Activated T-cell treated with anti-CD3 and anti-CD28 coated beads for 1 hour (primary cell): ENCODE data around the gene POLD1.
"Not testable (repeated sequence)": the region's sequence is repeated elsewhere in the genome, so short reads cannot be mapped to it uniquely, and the experiment has no call there.

Source experiments
- DNase-seq: peaks from one replicate; pipeline ENCODE4 v3.0.0-alpha.2; 2020; ENCODE audit warnings: low read depth

The POLD1 gene

DNA sequence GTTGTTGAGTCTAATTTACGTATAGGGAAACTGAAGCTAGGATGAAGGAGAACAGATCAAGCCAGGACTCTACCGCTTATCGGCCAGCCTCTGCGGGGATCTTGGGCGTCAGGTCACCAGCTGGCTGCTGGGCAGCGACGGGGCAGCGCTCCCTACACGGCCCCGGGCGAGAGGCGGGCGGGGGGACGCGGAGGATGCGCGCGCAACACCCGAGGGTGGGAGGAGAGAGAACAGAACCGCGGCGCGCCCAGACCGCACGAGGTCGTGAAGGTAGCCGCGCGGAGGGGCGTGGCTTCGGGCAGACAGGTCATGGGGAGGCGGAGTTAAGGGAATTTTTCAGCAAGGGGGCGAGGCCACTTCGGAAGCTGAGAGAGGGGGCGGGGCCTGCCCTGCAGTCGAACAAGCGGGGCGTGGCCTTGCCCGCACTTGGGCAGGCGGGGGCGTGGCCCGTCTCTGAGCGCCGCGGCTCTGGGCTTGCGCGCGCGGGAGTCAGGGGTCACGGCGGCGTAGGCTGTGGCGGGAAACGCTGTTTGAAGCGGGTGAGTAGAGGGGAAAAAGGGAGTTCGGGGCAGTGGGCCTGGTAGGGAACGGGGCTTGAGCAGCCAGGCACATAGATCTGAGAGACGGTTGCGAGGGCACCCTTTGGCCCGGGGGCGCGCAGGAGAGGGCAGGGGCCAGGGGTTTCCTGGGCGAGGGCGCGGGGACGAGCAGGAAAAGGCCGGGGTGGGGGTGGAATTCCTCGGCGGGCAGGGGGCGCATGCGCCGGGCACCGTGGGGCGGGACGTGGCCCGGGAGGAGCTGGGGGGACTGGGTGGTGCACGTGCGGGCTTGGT lies at the start of gene POLD1:
Gene POLD1 (plus strand): TSS at position 496 of the 833 bp plus-strand sequence. CDS start 14,505 bp downstream, outside the sequence.
- DNase-seq: peak; percentile 98

GRCh38 chr19:50334741-50335421 lies 49.3 kb upstream of the POLD1 start:
- no peak for DNase-seq

- not testable (repeated sequence) for DNase-seq
These were observed 47.1 kb upstream of the POLD1 start for GRCh38 chr19:50337031-50337430.

- DNase-seq: no peak
These were observed 43.8 kb upstream of the POLD1 start for GRCh38 chr19:50340331-50340730.

- no peak for DNase-seq
These were observed 43.0 kb upstream of the POLD1 start for GRCh38 chr19:50341091-50341564.

GRCh38 chr19:50344661-50345318 lies 39.4 kb upstream of the POLD1 start:
- no peak for DNase-seq

- DNase-seq: not testable (repeated sequence)
These were observed 37.0 kb upstream of the POLD1 start for GRCh38 chr19:50347089-50347581.

- DNase-seq: no peak
These were observed 34.7 kb upstream of the POLD1 start for GRCh38 chr19:50349277-50350057.

GRCh38 chr19:50352242-50352641 lies 31.9 kb upstream of the POLD1 start:
- no peak for DNase-seq

- DNase-seq: not testable (repeated sequence)
These were observed 30.7 kb upstream of the POLD1 start for GRCh38 chr19:50353487-50353880.

GRCh38 chr19:50356691-50357177 lies 27.4 kb upstream of the POLD1 start:
- no peak for DNase-seq

GRCh38 chr19:50357178-50358100 lies 26.7 kb upstream of the POLD1 start:
- peak; percentile 82 for DNase-seq

DNA sequence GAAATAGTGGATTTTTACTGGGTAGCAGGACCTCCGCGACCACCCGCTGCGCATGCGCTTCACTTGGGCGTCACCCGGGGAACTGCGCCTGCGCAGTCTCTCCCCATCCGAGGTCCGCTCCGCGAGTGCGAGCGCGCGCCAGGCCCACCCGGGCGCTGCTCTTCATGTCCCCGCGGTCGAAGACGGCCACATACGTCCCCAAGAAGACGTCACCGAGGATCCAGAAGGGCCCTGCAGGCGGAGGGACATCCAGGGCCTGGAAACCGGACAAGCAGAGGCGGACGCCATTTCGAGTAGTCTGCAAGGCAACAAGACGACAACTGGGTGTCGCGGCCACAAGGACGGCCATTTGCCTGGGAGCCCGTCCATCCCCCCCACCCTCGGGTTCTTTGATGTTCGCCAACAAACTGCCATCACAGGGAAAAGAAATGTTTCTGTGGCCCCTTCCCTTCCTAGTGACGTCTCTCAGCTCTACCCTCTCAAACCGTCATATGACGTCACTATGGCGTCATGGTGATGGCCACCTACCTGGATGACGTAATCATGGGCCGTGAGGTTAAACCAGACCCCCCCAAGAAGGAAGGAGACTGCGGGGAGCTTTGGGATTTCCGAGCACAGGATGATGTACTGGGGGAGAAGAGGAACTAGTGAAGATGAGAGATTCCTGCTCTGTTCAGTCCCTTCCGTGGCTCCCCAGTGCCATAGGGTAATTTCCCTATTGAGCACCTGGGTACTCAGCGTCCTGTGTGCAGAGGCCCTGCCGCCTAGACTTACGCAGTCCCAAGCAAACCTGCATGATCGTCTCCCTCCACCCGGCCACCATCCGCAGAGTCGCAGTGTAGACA lies 25.4 kb upstream of the POLD1 start:
- peak; percentile 69 for DNase-seq

DNA sequence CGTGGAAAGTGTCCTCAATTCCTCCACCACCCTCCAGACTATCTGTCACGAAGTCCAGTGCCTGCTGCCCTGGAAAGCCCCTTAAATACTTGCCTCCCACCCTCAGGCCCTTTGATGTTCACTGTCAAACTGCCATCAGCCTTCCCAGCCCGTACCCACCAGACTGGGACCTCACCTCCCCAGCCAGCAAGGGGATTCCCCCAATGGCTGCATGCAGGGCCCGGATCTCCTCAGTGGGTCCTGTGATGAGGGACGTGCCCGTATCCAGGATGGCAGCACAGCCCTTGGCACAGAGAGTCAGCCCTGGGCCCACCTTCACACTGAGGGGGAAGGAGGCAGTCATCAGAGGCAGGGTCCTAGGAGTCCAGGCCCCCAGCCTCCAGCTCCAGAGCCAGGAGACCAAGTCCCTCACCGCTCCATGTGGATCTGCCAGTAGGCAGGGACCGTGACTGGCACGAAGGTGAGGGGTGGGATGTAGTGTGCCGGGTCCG lies 24.8 kb upstream of the POLD1 start:
- no peak for DNase-seq

DNA sequence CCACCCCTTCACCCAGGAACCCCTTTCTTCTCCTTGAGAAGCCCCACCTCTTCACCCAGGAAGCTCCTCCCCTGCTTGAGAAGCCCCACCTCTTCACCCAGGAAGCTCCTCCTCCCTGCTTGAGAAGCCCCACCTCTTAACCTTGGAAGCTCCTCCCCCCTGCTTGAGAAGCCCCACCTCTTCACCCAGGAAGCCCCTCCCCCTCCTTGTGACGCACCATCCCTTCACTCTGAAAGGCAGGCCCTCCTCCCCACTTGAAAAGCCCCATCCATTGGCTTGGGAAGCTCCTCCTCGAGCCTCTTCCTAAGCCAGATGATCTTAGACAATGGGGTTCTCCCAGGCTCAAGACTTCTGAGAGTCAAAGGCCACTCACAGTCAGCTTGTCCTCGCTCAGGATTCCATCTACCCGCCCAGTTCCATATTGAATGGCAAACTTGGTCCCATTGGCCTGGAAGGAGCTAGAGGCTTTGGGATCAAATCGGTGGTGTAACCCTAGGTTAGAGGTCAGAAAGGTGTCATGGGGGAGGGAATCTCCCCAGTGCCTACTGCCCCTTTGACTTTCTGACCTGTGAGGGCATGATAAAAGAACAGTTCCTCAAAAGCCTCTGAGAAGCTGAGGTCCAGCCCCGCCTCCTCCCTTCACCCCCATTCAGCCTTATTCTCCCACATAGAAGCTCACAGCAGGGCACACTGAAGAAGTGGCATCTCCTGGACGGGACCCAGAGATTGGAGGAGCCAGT lies 22.7 kb upstream of the POLD1 start:
- DNase-seq: no peak

DNA sequence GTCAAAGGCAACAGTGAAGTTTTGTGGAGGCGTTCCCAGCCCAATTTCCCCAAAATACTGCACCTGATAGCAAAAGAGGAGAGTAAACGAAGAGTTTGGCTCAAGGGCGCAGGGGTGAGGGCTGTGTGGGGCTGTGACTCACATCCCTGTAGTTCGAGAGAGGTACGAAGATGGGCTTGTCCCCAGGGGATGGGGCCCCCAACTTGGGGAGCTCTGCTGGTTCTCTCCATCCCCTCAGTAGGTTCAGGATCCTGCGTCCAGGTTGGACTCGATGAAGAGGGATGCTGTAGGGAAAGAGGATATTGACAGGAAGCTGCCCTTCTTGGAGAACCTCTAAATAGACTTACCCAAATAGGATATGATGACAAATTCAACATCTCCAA lies 22.1 kb upstream of the POLD1 start:
- DNase-seq: no peak

DNA sequence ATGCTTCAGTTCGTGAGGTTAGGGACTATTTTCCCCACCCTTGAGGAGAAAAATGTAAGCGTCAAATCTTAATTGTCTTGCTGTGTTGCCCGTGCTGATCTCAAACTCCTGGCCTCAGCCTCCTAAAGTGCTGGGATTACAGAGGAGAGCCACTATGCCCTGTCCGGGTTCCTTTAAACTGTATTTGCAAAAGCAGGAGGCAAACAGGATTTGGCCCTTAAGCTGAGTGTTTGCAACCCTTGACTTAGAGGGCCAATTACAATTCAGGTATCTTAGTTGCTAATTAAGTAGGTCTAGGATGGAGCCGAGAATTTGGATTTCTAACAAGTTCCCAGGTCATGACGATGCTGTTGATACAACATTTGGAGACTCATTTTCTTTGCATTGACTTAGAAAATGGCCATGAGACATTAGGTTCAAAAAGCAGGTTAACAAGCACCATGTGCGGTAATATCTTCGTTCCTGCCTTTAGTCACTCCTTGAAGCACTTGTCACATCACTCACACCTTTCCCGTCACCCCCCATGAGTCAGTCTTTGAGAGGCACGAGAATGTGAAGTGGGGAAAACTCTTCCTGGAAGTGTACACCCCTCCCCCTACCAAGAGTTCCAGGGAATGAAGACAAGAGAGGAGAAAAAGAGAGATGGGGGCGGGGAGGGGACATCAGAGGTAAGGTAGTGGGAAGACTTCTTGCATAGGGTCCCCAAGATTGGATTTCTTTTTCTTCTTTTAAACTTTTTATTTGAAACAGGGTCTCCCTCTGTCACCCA lies 21.3 kb upstream of the POLD1 start:
- no peak for DNase-seq
